Activated T-helper 17 cell treated with anti-CD3 and anti-CD28 coated beads, Interleukin-2, amount 50 U/mL, for 72 hours (primary cell): Measurements from ENCODE around the gene DNAJB5. TPM values are rescaled to one million over a fixed set of nuclear protein-coding genes. Genes with fewer than 3 reads are reported as not detected.
"Not testable (repeated sequence)": the region's sequence is repeated elsewhere in the genome, so short reads cannot be mapped to it uniquely, and the experiment has no call there.

Experiments
- ATAC-seq: fragments of 150-1000 bp; cut with Tn5 transposase; replicated peaks from 2 replicates; pipeline ENCODE4 v1.10.0; 2021; ENCODE audit warnings: mild to moderate bottlenecking, moderate library complexity
- H3K27ac Mint-ChIP-seq: one replicate; pipeline ENCODE4 v1.8.0; 2022; ENCODE audit warnings: mixed read lengths
- H3K27me3 Mint-ChIP-seq: one replicate; pipeline ENCODE4 v1.8.0; 2022; ENCODE audit warnings: mixed read lengths
- H3K36me3 Mint-ChIP-seq: one replicate; pipeline ENCODE4 v1.8.0; 2022; ENCODE audit warnings: low read depth, mild to moderate bottlenecking, mixed read lengths
- H3K4me1 Mint-ChIP-seq: one replicate; pipeline ENCODE4 v1.8.0; 2022; ENCODE audit warnings: mixed read lengths
- H3K4me3 Mint-ChIP-seq: one replicate; pipeline ENCODE4 v1.8.0; 2022; ENCODE audit warnings: mild to moderate bottlenecking, mixed read lengths
- H3K9me3 Mint-ChIP-seq: one replicate; pipeline ENCODE4 v1.8.0; 2022; ENCODE audit warnings: mixed read lengths
- total RNA-seq, 2 donors: library from RNA; stranded (reverse); gene quantifications; one replicate each; pipeline ENCODE4 v1.2.3, GENCODE V29; 2022

Gene DNAJB5
- total RNA-seq, 2 donors from 2014 or later = 4.4 to 10.7 TPM

GRCh38 chr9:35000535-35001284 is 11.2 kb downstream of the DNAJB5 start:
- Mint-ChIP-seq H3K9me3 (no peaks in the 10 kb centered on the region), H3K27me3 (no peaks in the 10 kb centered on the region), H3K4me1 (peaks cover 17% of the 10 kb centered on the region), H3K36me3 (peaks cover 19% of the 10 kb centered on the region), H3K4me3 (no peak overlapping the region), H3K27ac (peak overlapping the region; percentile 86)
- ATAC-seq = no peak

- Mint-ChIP-seq H3K36me3 (peaks cover 15% of the 10 kb centered on the region), H3K9me3 (no peaks in the 10 kb centered on the region), H3K27ac (peak overlapping the region; percentile 86), H3K4me3 (peak overlapping the region; percentile 53), H3K4me1 (peaks cover 17% of the 10 kb centered on the region), H3K27me3 (no peaks in the 10 kb centered on the region)
- ATAC-seq = no peak
Observed at GRCh38 chr9:35001285-35001677, 11.7 kb downstream of the DNAJB5 start.

GRCh38 chr9:35001803-35002502 is 12.4 kb downstream of the DNAJB5 start:
- ATAC-seq = peak; percentile 97
- Mint-ChIP-seq H3K4me3 (peak overlapping the region; percentile 53), H3K27ac (peak overlapping the region; percentile 86), H3K9me3 (no peaks in the 10 kb centered on the region), H3K36me3 (peaks cover 8% of the 10 kb centered on the region), H3K27me3 (no peaks in the 10 kb centered on the region), H3K4me1 (peaks cover 17% of the 10 kb centered on the region)

GRCh38 chr9:35002623-35003022 is 13.1 kb downstream of the DNAJB5 start:
- Mint-ChIP-seq H3K4me1 (peaks cover 17% of the 10 kb centered on the region), H3K4me3 (peak overlapping the region; percentile 53), H3K27ac (peak overlapping the region; percentile 86), H3K36me3 (peaks cover 2% of the 10 kb centered on the region), H3K27me3 (no peaks in the 10 kb centered on the region), H3K9me3 (no peaks in the 10 kb centered on the region)
- ATAC-seq = no peak

- Mint-ChIP-seq H3K4me1 (peaks cover 17% of the 10 kb centered on the region), H3K36me3 (peaks cover 10% of the 10 kb centered on the region)
- H3K27me3 Mint-ChIP-seq, H3K27ac Mint-ChIP-seq, ATAC-seq, H3K4me3 Mint-ChIP-seq, H3K9me3 Mint-ChIP-seq: not testable (repeated sequence)
Observed at GRCh38 chr9:35004299-35004698, 14.8 kb downstream of the DNAJB5 start.

GRCh38 chr9:35010351-35010958 is 20.9 kb downstream of the DNAJB5 start:
- Mint-ChIP-seq H3K4me3 (no peak overlapping the region), H3K4me1 (no peaks in the 10 kb centered on the region), H3K36me3 (peaks cover 55% of the 10 kb centered on the region), H3K9me3 (peaks cover 9% of the 10 kb centered on the region), H3K27me3 (no peaks in the 10 kb centered on the region), H3K27ac (no peak overlapping the region)
- no peak for ATAC-seq

GRCh38 chr9:35014517-35014916 is 25.0 kb downstream of the DNAJB5 start:
- no peak overlapping the region for H3K27ac Mint-ChIP-seq
- no peaks in the 10 kb centered on the region for H3K4me1 Mint-ChIP-seq
- peaks cover 9% of the 10 kb centered on the region for H3K9me3 Mint-ChIP-seq
- H3K36me3 Mint-ChIP-seq = peaks cover 52% of the 10 kb centered on the region
- no peaks in the 10 kb centered on the region for H3K27me3 Mint-ChIP-seq
- H3K4me3 Mint-ChIP-seq = no peak overlapping the region
- ATAC-seq = no peak

GRCh38 chr9:35023443-35023842 is 33.9 kb downstream of the DNAJB5 start:
- H3K9me3 Mint-ChIP-seq, H3K4me1 Mint-ChIP-seq, H3K27ac Mint-ChIP-seq, ATAC-seq, H3K4me3 Mint-ChIP-seq, H3K27me3 Mint-ChIP-seq: not testable (repeated sequence)
- H3K36me3 Mint-ChIP-seq = peaks cover 43% of the 10 kb centered on the region

- no peaks in the 10 kb centered on the region for H3K27me3 Mint-ChIP-seq
- peaks cover 6% of the 10 kb centered on the region for H3K4me1 Mint-ChIP-seq
- H3K27ac Mint-ChIP-seq = no peak overlapping the region
- H3K4me3 Mint-ChIP-seq = no peak overlapping the region
- ATAC-seq = no peak
- H3K9me3 Mint-ChIP-seq = no peaks in the 10 kb centered on the region
- peaks cover 22% of the 10 kb centered on the region for H3K36me3 Mint-ChIP-seq
Observed at GRCh38 chr9:35026671-35027070, 37.1 kb downstream of the DNAJB5 start.

- Mint-ChIP-seq H3K9me3 (no peaks in the 10 kb centered on the region), H3K4me3 (no peak overlapping the region), H3K27me3 (no peaks in the 10 kb centered on the region), H3K27ac (no peak overlapping the region), H3K4me1 (peaks cover 6% of the 10 kb centered on the region), H3K36me3 (peaks cover 17% of the 10 kb centered on the region)
- ATAC-seq = no peak
Observed at GRCh38 chr9:35027374-35027773, 37.8 kb downstream of the DNAJB5 start.

- no peaks in the 10 kb centered on the region for H3K9me3 Mint-ChIP-seq
- no peak for ATAC-seq
- no peaks in the 10 kb centered on the region for H3K27me3 Mint-ChIP-seq
- H3K4me3 Mint-ChIP-seq = no peak overlapping the region
- peaks cover 15% of the 10 kb centered on the region for H3K36me3 Mint-ChIP-seq
- H3K4me1 Mint-ChIP-seq = peaks cover 6% of the 10 kb centered on the region
- H3K27ac Mint-ChIP-seq = no peak overlapping the region
Observed at GRCh38 chr9:35027860-35028259, 38.3 kb downstream of the DNAJB5 start.

- ATAC-seq = no peak
- Mint-ChIP-seq H3K27ac (no peak overlapping the region), H3K36me3 (peaks cover 19% of the 10 kb centered on the region), H3K4me3 (no peak overlapping the region), H3K27me3 (no peaks in the 10 kb centered on the region), H3K4me1 (peaks cover 6% of the 10 kb centered on the region), H3K9me3 (no peaks in the 10 kb centered on the region)
Observed at GRCh38 chr9:35028341-35028740, 38.8 kb downstream of the DNAJB5 start.

- no peaks in the 10 kb centered on the region for H3K9me3 Mint-ChIP-seq
- H3K27me3 Mint-ChIP-seq = no peaks in the 10 kb centered on the region
- no peak overlapping the region for H3K27ac Mint-ChIP-seq
- H3K36me3 Mint-ChIP-seq = peaks cover 10% of the 10 kb centered on the region
- H3K4me3 Mint-ChIP-seq = no peak overlapping the region
- ATAC-seq = no peak
- peaks cover 6% of the 10 kb centered on the region for H3K4me1 Mint-ChIP-seq
Observed at GRCh38 chr9:35029241-35029640, 39.7 kb downstream of the DNAJB5 start.

- Mint-ChIP-seq H3K27ac (peak overlapping the region; percentile 37), H3K27me3 (no peaks in the 10 kb centered on the region), H3K4me1 (peaks cover 6% of the 10 kb centered on the region), H3K9me3 (no peaks in the 10 kb centered on the region), H3K4me3 (no peak overlapping the region), H3K36me3 (peaks cover 7% of the 10 kb centered on the region)
- ATAC-seq = no peak
Observed at GRCh38 chr9:35029852-35030251, 40.3 kb downstream of the DNAJB5 start.

- no peak for ATAC-seq
- H3K27me3 Mint-ChIP-seq = no peaks in the 10 kb centered on the region
- no peaks in the 10 kb centered on the region for H3K9me3 Mint-ChIP-seq
- no peak overlapping the region for H3K27ac Mint-ChIP-seq
- H3K4me3 Mint-ChIP-seq = no peak overlapping the region
- H3K4me1 Mint-ChIP-seq = peaks cover 2% of the 10 kb centered on the region
- peaks cover 7% of the 10 kb centered on the region for H3K36me3 Mint-ChIP-seq
Observed at GRCh38 chr9:35033101-35033500, 43.6 kb downstream of the DNAJB5 start.
